ENCODE results near the gene DLL1.

Gene DLL1

GRCh38 chr6:170243791-170244291 lies 47.0 kb downstream of the DLL1 start:
- TF ChIP-seq CTCF (conservative IDR thresholded peaks at IDR 0.05; ENCODE audit: low read depth, low read length), result no peak
- no peak overlapping the region for H3K4me3 ChIP-seq (ENCODE audit: low read length)
- no peak for DNase-seq (ENCODE audit: low read depth)

- no peak for TF ChIP-seq CTCF (conservative IDR thresholded peaks at IDR 0.05; ENCODE audit: low read depth, low read length)
- H3K4me3 ChIP-seq (ENCODE audit: low read length), result no peak overlapping the region
These were observed 47.5 kb downstream of the DLL1 start for GRCh38 chr6:170243386-170243785.

GRCh38 chr6:170238741-170239565 lies 51.9 kb downstream of the DLL1 start:
- no peak for TF ChIP-seq CTCF (conservative IDR thresholded peaks at IDR 0.05; ENCODE audit: low read depth, low read length)
- no peak overlapping the region for H3K4me3 ChIP-seq (ENCODE audit: low read length)
- no peak for DNase-seq (ENCODE audit: low read depth)

More at GRCh38 chr6:170243386-170243785, 47.5 kb downstream of the DLL1 start:
- no peak for DNase-seq (ENCODE audit: low read depth)

GRCh38 chr6:170237999-170238740 lies 52.7 kb downstream of the DLL1 start:
- no peak for TF ChIP-seq CTCF (conservative IDR thresholded peaks at IDR 0.05; ENCODE audit: low read depth, low read length)
- no peak for DNase-seq (ENCODE audit: low read depth)
- no peak overlapping the region for H3K4me3 ChIP-seq (ENCODE audit: low read length)

DNA sequence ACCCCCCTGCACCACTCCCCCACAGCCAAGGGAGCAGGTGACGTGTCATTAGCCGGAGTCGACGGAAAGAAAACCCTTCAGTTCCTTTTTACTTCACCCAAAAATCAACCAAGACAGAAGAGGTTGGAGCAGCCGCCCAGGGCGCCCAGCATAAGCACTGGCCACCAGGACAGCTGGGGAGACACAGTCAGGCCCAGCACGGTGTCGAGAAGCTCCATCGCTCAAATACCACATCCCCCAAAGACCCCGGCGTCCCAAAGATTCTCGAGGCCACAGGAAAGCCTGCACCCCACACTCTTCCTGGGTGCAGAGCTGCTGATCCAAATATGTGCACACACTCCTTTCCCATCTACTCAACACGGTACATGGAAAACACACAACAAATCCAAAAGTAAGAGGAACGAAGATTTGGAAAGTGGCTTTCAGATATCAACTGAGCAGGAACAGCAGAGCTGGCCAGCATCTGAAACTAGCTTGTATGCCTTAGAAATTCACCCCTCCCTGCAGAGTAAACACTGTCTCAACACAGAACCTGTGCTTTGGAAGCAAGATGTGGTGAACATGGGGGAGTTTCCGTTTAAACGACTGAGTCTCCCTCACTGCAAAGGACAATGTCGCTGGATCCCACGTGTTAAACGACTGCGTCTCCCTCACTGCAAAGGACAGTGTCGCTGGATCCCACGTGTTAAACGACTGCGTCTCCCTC lies 54.6 kb downstream of the DLL1 start:
- no peak for DNase-seq (ENCODE audit: low read depth)
- H3K4me3 ChIP-seq (ENCODE audit: low read length), result no peak overlapping the region
- no peak for TF ChIP-seq CTCF (conservative IDR thresholded peaks at IDR 0.05; ENCODE audit: low read depth, low read length)

DNA sequence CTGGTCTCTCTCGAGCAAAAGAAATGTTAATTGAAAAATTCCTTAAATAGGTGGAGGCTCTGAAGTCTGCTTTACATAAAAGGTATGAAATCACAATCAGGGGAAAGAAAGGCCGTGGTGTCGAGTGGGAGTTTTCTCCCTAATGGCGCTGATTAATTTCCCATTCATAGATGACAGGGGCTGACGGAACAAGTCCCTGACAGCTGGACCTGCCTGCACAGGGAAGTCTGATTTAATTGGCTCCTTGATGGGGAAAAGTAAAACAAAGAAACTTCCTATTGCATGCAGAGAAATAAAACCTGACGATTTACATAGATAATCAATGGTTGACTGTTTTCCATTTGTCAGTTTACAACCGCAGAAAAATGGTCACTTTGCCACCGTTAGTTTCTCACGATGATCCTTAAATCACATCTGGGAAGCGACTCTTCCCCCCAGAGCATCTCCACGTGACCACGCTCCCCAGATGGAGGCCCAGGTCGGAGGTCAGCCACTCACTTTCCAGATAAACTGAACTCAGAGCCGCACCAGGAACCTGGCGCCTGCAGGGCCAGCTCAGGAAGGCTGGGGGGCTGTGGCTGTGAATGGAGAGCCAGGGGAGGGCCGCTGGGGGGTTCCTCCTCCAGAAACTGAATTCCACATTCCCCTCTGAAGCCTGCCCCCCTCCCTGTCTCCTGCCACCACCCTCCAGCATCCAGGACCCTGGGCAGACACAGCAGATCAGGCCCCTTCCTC lies 55.3 kb downstream of the DLL1 start:
- TF ChIP-seq CTCF (conservative IDR thresholded peaks at IDR 0.05; ENCODE audit: low read depth, low read length), result no peak
- no peak overlapping the region for H3K4me3 ChIP-seq (ENCODE audit: low read length)
- no peak for DNase-seq (ENCODE audit: low read depth)
